HepG2 (cell line): ENCODE data around the gene POU2F1. TPM values are rescaled to one million over a fixed set of nuclear protein-coding genes. Genes with fewer than 3 reads are reported as not detected.

ENCODE experiments used
- ATAC-seq: fragments of 200-7000 bp; cut with Tn5 transposase; 3 replicates; pipeline ENCODE4 v1.9.1; 2020; ENCODE audit warnings: mild to moderate bottlenecking, moderate library complexity
- BruUV-seq: library from RNA; stranded (reverse); fragments of 400-500 nt; replicated peaks from 2 replicates; lab custom pipeline; 2021; lab: Mats Ljungman, UMichigan
- CTCF ChIA-PET: fragments of 300-600 bp; formaldehyde crosslinking; extraction: SDS; loops from one replicate; lab custom pipeline; 2021; ENCODE audit warnings: low total read pairs, inconsistent platforms, low intra/inter-chr PET ratio; lab: Yijun Ruan, JAX
- POLR2A ChIA-PET: fragments of 350-600 bp; sonication (Branson Sonifier 250); formaldehyde crosslinking; loops from one replicate; lab custom pipeline; 2020; ENCODE audit warnings: antibody characterized with exemption, inconsistent platforms; lab: Yijun Ruan, JAX
- DNase-seq: peaks from one replicate; pipeline ENCODE4 v3.0.0-alpha.2; 2015; ENCODE audit warnings: low spot score
- FAIRE-seq: peaks from 3 replicates; lab custom pipeline; 2011; peaks lifted over from hg19 to GRCh38; lab: Jason Lieb, UNC
- H2AFZ ChIP-seq: one replicate; pipeline ENCODE4 v1.6.1; 2011; ENCODE audit warnings: low read length, inconsistent platforms
- H3K27ac ChIP-seq: fragments of 300-600 bp; 3 replicates; pipeline ENCODE4 v1.8.0; 2011; ENCODE audit warnings: mixed run types, mild to moderate bottlenecking, mixed read lengths, low read length, inconsistent platforms; ENCODE audit not compliant: insufficient read depth; ENCODE audit errors: extremely low read length
- H3K27me3 ChIP-seq, 2 experiments: fragments of 200-600 bp in 1 of 2; 2 replicates in 1 of 2; 3 replicates in 1 of 2; pipeline versions ENCODE4 v1.6.0 to v1.8.0; 2011; ENCODE audit warnings: low read length in 2 of 2, mild to moderate bottlenecking in 2 of 2, moderate library complexity in 2 of 2, inconsistent platforms in 1 of 2; ENCODE audit not compliant: insufficient read depth in 2 of 2, control insufficient read depth in 1 of 2
- H3K36me3 ChIP-seq, 2 experiments: fragments of 200-600 bp in 1 of 2; replicated peaks in 1 of 2; 2 replicates in 1 of 2; 3 replicates in 1 of 2; pipeline versions ENCODE4 v1.5.1 to v1.8.0; 2011; ENCODE audit warnings: low read length in 2 of 2, inconsistent platforms in 1 of 2; ENCODE audit not compliant: insufficient read depth in 2 of 2, control insufficient read depth in 1 of 2
- H3K4me1 ChIP-seq: 2 replicates; pipeline ENCODE4 v1.5.1; 2012; ENCODE audit warnings: low read length, inconsistent platforms; ENCODE audit not compliant: insufficient read depth
- H3K4me2 ChIP-seq: 2 replicates; pipeline ENCODE4 v1.6.0; 2011; ENCODE audit warnings: low read depth, low read length, inconsistent platforms
- H3K4me3 ChIP-seq, 3 experiments: fragments of 200-600 bp in 1 of 3; sonication (generic), shearing (Covaris generic) in 1 of 3; replicated peaks in 1 of 3; 2 replicates each; pipeline ENCODE4 v1.5.1; 2011 to 2016; ENCODE audit warnings: low read length in 3 of 3, inconsistent platforms in 2 of 3, low read depth in 2 of 3, mild to moderate bottlenecking in 2 of 3, control low read depth in 1 of 3, mixed read lengths in 1 of 3; ENCODE audit not compliant: insufficient read depth in 1 of 3
- H3K79me2 ChIP-seq: one replicate; pipeline ENCODE4 v1.6.1; 2011; ENCODE audit warnings: low read length, inconsistent platforms; ENCODE audit not compliant: insufficient read depth
- H3K9ac ChIP-seq: 2 replicates; pipeline ENCODE4 v1.6.0; 2011; ENCODE audit warnings: mild to moderate bottlenecking, low read depth, low read length, inconsistent platforms; ENCODE audit not compliant: insufficient read depth
- H3K9me3 ChIP-seq: 2 replicates; pipeline ENCODE4 v1.5.1; 2012; ENCODE audit warnings: mild to moderate bottlenecking, low read length
- H4K20me1 ChIP-seq: 2 replicates; pipeline ENCODE4 v1.6.0; 2011; ENCODE audit warnings: inconsistent platforms, mild to moderate bottlenecking, low read length, moderate library complexity; ENCODE audit not compliant: insufficient read depth
- KDM5A ChIP-seq: fragments of 200-600 bp; sonication (generic); IDR thresholded peaks from 2 replicates; pipeline ENCODE4 v1.7.0; 2018; ENCODE audit warnings: antibody characterized with exemption, mild to moderate bottlenecking, low read length, borderline replicate concordance
- MED1 ChIP-seq: sonication (generic); formaldehyde crosslinking; IDR thresholded peaks from 2 replicates; pipeline ENCODE4 v1.4.0; 2020; ENCODE audit warnings: missing genetic modification reagents
- MTF1 ChIP-seq: sonication (generic); formaldehyde crosslinking; IDR thresholded peaks from 2 replicates; pipeline ENCODE4 v1.5.0; 2020; ENCODE audit warnings: missing genetic modification reagents
- ZNF331 ChIP-seq: sonication (generic); formaldehyde crosslinking; IDR thresholded peaks from 2 replicates; pipeline ENCODE4 v1.4.0; 2020; ENCODE audit warnings: missing genetic modification reagents
- ZNF652 ChIP-seq: IDR thresholded peaks from 2 replicates; pipeline ENCODE4 v1.6.1; 2016; ENCODE audit warnings: low read depth, borderline replicate concordance
- WGBS: methylation state at CpG from one replicate; pipeline ENCODE4 v1.1.6; 2017; ENCODE audit warnings: low lambda C conversion rate; 5-methylcytosine and 5-hydroxymethylcytosine counted together
- in situ Hi-C: cut with HindIII; loops from 2 replicates; pipeline ENCODE4 v1.10.0; 2017; ENCODE audit warnings: low pct_unique_long_range_greater_than_20kb; ENCODE audit not compliant: extremely low pct_ligation_motif_present
- intact Hi-C: fragments of 100-400 bp; cut with micrococcal nuclease; formaldehyde crosslinking; loops from one replicate; pipeline ENCODE4 v1.10.0; 2022; ENCODE audit not compliant: unreplicated experiment
- polyA plus RNA-seq, 8 experiments: library from polyadenylated mRNA; depleted of rRNA in 3 of 8; stranded (reverse) in 7 of 8; unstranded in 1 of 8; fragments of >200 nt; fragmentation: Illumina TruSeq in 4 of 8; extraction: Trizol in 4 of 8; gene quantifications; 2 replicates each; pipeline versions ENCODE4 v1.2.1 to v1.2.3, GENCODE V29; 2011 to 2016; ENCODE audit warnings: low read depth in 4 of 8, missing spikeins in 1 of 8, mixed read lengths in 1 of 8; ENCODE audit not compliant: insufficient read depth in 1 of 8
- total RNA-seq, 5 experiments: library from RNA; depleted of rRNA; stranded (reverse); fragments of >200 nt; fragmentation: Illumina TruSeq; extraction: Trizol; gene quantifications; 2 replicates each; pipeline ENCODE4 v1.2.3, GENCODE V29; 2016; ENCODE audit warnings: low read depth in 1 of 5
- TF ChIP-seq, protein P1 (sequence below): sonication (generic); formaldehyde crosslinking; IDR thresholded peaks from 2 replicates; pipeline ENCODE4 v1.4.0; 2020; ENCODE audit warnings: missing genetic modification reagents

The POU2F1 gene
- total and polyA plus RNA-seq, 2 of the 13 experiments (the other 11 are each of a cell fraction or from before 2014, with no cell fraction given) = 10.2 to 13.0 TPM

DNA sequence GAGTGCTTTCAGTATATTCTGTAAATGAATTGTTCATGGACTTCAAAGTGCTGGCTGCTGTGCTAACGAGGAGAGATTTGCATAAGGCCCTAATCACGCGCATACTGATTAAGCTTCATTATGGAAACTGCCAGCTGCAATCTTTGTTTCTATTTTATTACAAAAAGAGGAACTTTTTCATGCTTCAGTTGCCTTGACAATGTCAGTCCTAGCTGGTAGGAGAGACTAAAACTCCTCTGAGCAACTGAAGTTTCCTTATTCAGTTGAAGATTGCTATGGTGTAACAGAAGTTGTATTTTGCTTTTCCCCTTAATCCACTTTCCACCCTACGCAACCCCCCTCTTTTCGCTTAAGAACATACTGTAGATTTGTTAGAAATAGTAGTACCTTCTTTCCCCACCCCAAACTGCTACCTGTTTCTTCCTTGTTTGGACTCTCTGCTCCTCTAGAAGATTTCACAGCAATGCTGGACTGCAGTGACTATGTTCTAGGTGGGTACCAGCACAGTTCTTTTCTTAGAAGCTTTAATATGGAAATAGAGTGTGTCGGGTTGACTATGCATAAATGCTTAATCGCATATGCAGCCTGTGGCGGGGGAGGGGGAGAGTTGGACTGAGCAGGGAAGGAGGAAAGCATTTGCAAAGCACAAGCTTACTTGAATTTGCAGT, 108.3 kb downstream of the POU2F1 start (continued):
- no peak for TF ChIP-seq ZNF331 (CRISPR knock-in tag)
- TF ChIP-seq KDM5A = no peak
- TF ChIP-seq, protein P1, sequence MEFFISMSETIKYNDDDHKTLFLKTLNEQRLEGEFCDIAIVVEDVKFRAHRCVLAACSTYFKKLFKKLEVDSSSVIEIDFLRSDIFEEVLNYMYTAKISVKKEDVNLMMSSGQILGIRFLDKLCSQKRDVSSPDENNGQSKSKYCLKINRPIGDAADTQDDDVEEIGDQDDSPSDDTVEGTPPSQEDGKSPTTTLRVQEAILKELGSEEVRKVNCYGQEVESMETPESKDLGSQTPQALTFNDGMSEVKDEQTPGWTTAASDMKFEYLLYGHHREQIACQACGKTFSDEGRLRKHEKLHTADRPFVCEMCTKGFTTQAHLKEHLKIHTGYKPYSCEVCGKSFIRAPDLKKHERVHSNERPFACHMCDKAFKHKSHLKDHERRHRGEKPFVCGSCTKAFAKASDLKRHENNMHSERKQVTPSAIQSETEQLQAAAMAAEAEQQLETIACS (CRISPR knock-in tag) = no peak
- no peak for TF ChIP-seq MTF1 (CRISPR knock-in tag)

DNA sequence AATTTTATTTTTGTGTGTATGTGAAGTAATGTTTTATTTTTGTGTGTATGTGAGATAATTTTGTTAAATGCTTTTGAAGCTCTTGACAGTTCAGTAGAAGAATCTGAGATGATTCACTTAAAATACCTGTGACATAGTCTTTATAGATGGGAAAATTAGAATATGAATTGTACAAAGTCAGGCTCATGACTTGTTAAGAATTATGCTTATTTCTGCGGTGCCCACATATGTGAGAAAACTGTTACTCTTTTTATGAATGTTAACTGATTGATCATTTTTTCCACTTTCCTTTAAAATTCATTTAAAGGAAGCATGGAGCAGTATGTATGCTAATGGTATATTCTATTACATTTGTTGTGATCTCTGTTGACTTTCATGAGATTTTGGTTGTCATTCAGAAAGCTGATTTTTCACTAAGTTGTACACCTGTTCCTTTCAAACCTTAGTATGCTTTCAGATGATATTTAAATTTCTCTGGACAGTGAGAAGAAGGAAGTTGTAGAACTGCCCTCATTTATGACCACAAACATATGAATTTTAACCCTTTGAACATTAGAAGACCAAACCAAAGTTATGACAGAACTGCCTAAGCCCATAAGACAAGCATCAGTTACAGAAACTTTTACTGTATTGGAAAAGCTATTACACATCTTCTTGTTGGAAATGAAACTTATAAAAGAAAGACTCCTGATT, 110.1 kb downstream of the POU2F1 start:
- in situ Hi-C loops = no loop called here
- Histone ChIP-seq H3K4me3 (no peak overlapping the region; a peak in 2 of 6 replicates), H3K9ac (no peak overlapping the region), H3K4me1 (peaks cover 49% of the 10 kb centered on the region), H3K79me2 (peaks cover 3% of the 10 kb centered on the region), H3K4me2 (peak overlapping the region; percentile 42), H3K27me3 (no peaks in the 10 kb centered on the region), H2AFZ (no peak overlapping the region), H4K20me1 (no peaks in the 10 kb centered on the region), H3K36me3 (no peaks in the 10 kb centered on the region), H3K9me3 (no peaks in the 10 kb centered on the region), H3K27ac (no peak overlapping the region)
- intact Hi-C loops = loop anchor here (5.0 kb wide), 1 partner anchor 43 kb away; no protein-coding TSS in a partner anchor
- no TSS peak for BruUV-seq
- CTCF ChIA-PET = no interaction called here
- FAIRE-seq = no peak
- TF ChIP-seq ZNF652 (CRISPR knock-in tag) (peak; percentile 85), MED1 (CRISPR knock-in tag) (no peak)
- POLR2A ChIA-PET = no interaction called here
- 98% methylated on average over 1 of the region's 1 CpG for WGBS
- no peak for DNase-seq
- ATAC-seq = no peak
